GM12801 (cell line): Measurements from ENCODE around the gene AQP9.

ENCODE experiments used
- TF ChIP-seq, protein P1 (sequence below): IDR thresholded peaks from one replicate; pipeline ENCODE4 v1.5.1; 2011; ENCODE audit warnings: control low read depth; ENCODE audit not compliant: insufficient read length; ENCODE audit errors: extremely low read depth

The AQP9 gene

GRCh38 chr15:58125333-58125732 is 12.8 kb upstream of the AQP9 start:
- TF ChIP-seq, protein P1, sequence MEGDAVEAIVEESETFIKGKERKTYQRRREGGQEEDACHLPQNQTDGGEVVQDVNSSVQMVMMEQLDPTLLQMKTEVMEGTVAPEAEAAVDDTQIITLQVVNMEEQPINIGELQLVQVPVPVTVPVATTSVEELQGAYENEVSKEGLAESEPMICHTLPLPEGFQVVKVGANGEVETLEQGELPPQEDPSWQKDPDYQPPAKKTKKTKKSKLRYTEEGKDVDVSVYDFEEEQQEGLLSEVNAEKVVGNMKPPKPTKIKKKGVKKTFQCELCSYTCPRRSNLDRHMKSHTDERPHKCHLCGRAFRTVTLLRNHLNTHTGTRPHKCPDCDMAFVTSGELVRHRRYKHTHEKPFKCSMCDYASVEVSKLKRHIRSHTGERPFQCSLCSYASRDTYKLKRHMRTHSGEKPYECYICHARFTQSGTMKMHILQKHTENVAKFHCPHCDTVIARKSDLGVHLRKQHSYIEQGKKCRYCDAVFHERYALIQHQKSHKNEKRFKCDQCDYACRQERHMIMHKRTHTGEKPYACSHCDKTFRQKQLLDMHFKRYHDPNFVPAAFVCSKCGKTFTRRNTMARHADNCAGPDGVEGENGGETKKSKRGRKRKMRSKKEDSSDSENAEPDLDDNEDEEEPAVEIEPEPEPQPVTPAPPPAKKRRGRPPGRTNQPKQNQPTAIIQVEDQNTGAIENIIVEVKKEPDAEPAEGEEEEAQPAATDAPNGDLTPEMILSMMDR = no peak

GRCh38 chr15:58134886-58135285 is 3.3 kb upstream of the AQP9 start:
- TF ChIP-seq, protein P1 = no peak

GRCh38 chr15:58135511-58136174 is 2.5 kb upstream of the AQP9 start:
- TF ChIP-seq, protein P1 = no peak

DNA sequence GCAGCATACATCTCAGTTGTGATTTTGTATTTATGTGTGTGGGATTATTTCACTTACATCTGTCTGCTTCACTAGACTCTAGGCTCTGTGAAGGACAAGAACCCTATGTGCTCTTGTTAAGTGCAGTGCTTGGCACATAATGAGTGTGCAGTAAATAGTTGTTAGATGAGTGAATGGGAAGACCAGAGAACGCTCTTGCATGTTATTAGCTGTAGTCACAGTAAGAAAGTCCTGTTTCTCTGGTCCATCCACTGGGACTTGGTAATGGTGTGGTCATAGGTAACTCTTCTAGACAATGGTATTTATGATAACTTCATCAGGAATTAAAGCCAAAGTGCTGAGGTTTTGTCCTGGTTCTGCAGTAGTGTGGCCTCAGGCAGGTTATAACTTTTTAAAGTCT is 1.4 kb upstream of the AQP9 start:
- TF ChIP-seq, protein P1 = no peak

- TF ChIP-seq, protein P1 = no peak
These were observed 495 bp upstream of the AQP9 start for GRCh38 chr15:58137686-58138085.

- TF ChIP-seq, protein P1 = no peak
These were observed 1.3 kb downstream of the AQP9 start for GRCh38 chr15:58139276-58139988.

DNA sequence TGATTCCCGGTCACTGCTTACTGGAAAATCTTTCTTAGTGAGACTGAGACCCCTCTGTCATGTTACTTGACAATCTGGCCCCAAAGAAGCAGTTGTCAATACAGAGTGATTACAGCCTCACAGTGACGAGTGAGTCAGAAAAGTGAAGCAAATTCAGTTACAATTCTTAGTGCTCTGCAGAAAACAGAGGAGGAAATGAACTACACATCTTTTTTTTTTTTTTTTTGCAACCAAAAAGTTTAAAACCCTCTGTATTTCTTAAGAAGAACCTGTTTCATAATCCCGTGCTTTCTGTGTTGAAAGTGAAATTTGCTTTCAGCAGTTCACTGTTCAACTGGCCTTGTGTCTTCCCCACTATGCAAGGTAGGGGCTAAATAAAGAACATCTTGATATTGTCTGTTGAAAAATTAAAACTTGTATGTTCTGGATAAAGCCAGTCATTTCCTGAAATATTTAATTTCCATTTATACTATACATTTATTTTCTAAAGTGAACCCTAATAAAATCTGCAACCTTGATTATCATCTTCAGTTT is 1.9 kb downstream of the AQP9 start:
- TF ChIP-seq, protein P1 = no peak
